NCI-H2107 treated with DMSO at 0.1 percent for 48 hours (cell line): ENCODE data around the gene HLA-DQA1.
"Not testable (repeated sequence)": the region's sequence is repeated elsewhere in the genome, so short reads cannot be mapped to it uniquely, and the experiment has no call there.

ENCODE experiments used
- DNase-seq: peaks from one replicate; lab custom pipeline; 2025; ENCODE audit not compliant: unreplicated experiment; lab: John Stamatoyannopoulos, UW

Gene HLA-DQA1

GRCh38 chr6:32637219-32637880, at the start of gene HLA-DQA1:
TSS of gene HLA-DQA1 (plus strand) at chr6:32637406. CDS start at chr6:32637459, 53 bp downstream.
- DNase-seq, result no peak

- no peak for DNase-seq
These were observed 49.0 kb upstream of the HLA-DQA1 start for GRCh38 chr6:32588156-32588555.

DNA sequence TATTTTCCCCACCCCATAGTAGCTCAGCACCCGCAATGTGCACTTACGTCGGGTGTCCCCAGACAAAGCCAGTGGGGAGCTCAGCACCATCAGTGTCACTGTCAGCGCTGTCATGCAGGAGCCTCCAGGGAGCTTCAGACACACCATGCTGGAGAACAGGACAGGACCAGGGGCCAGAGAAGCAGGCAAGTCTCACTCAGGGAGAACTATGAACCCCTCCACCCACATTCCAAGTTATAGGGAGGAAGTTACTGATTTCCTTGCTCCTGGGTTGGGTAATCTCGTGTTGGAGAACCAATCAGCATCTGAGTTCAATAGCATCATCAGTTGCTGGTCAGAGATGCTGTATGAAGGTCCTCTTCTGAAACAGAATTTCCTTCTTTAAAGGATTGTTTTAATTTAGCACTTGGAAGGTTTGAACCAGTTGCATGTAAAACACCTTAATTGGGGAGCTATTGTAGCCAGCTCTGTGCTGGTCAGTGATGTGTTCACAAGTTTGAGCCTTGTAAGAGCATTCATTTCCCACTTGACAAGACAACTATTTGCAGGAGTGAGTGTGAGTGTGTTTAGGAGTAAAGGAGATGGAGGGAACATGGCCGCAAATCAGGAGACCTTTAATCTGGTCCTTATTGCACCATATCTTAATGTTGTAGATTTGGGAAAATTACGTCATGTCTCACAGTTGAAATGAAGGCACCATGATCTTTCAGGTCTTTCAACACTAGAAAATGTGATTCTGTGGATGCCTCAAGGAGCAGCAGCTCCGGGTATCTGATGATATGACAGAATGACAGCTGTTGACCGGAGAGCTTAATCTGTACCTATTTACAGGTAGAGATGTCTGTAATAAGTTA, 47.4 kb upstream of the HLA-DQA1 start, which contains the start of gene HLA-DRB1:
Gene HLA-DRB1, minus strand, starts transcription at position 253 of the 854 bp plus-strand sequence. Its CDS starts 106 bp downstream, at position 147.
- no peak for DNase-seq

DNA sequence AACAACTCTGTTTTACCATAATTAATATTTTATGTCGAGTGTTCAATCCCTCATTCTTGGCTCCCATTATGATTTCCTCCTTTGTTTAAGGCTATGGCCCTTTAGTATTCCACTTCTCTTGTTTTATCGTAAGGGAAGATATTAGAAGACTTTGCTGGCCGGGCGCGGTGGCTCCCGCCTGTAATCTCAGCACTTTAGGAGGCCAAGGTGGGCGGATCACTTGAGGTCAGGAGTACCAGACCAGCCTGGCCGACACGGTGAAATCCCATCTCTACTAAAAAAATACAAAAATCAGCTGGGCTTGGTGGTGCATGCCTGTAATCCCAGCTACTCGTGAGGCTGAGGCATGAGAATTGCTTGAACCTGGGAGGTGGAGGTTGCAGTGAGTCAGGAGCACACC, 46.5 kb upstream of the HLA-DQA1 start:
- DNase-seq, result not testable (repeated sequence)

- DNase-seq, result no peak
These were observed 40.2 kb upstream of the HLA-DQA1 start for GRCh38 chr6:32597024-32597423.

- DNase-seq, result no peak
These were observed 34.8 kb upstream of the HLA-DQA1 start for GRCh38 chr6:32602383-32602782.

- no peak for DNase-seq
These were observed 34.0 kb upstream of the HLA-DQA1 start for GRCh38 chr6:32603222-32603621.

DNA sequence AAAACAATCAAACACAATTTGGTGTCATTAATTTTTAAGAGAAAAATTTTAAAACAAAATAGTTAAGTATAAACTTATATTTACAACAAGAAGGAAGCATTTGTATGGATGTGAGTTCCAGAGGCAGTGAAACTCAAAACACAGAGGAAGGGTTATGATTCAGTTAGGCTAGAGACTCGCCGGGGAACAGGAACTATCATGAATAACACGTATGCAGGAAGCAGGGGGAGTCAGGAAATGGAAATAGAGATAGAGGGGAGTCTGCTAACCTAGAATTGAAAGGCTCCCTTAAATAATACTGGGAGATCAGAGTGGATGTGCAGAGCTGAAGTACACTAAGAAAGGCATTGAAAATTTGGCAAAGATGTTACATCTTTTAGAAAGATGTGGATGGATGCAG, 33.3 kb upstream of the HLA-DQA1 start:
- DNase-seq, result no peak

- DNase-seq, result no peak
These were observed 32.8 kb upstream of the HLA-DQA1 start for GRCh38 chr6:32604434-32604877.

DNA sequence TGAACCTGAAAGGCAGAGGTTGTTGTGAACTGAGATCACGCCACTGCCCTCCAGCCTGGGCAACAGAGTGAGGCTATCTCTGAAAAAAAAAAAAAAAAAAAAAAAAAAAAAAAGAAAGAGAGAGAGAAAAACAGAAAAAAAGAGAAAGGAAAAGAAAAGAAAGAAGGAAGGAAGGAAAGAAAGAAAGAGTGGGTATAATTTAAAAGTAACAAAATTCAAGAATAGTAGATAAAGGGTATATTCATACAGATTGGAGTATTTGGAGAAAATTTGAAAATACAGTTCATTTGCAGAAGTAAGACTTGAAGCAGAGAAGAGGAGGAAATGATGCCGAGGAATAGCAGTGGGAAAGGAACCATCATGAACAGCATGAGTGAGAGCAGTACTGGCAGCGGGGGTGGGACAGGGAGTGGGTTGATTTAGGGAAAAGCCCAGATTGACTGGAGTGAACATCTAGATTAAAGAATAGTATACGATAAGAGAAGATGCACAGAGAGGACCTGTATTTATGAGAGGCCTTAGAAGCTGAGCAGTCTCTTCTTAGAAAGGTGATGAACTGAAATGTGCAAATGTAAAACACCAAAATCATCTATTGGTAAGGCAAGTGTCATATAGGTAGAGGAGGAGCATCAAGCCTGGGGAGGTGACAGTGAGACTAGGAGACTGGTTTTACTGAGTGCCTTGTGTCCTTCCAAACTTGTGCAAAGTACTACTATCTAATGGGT, 29.8 kb upstream of the HLA-DQA1 start:
- no peak for DNase-seq

DNA sequence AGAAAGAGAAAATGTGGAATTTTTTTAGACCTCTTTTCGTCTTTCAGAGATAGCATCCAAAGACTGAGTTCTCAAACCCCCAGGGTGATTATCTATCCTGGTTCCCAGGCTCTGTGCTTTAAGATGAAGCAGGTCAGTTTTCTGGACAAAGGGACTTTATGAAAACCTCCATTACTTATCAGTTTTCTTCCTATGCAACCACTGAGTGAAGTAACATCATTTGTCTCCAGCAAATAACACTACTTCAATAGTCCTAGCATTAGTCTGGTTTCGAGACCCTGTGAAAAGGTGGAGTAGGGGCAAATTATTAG, 29.3 kb upstream of the HLA-DQA1 start:
- DNase-seq, result no peak

DNA sequence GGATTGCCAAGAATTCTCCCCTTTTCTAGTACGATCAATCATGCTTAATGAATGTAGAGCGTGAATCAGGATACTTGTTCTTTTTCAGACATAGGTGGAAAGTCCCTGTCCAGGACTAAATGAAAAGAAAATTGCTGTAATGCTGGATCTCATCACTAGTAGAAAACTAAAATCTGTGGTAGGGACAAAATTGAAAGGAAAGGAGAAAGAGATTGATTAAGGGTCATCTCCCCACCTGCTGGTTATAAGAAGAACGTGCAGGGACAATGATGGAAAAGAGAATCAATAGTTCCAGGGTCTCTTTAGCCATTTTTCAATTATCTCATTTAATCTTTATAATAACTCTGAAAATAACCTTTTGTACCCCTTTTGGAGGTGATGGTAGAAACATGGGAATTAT, 28.8 kb upstream of the HLA-DQA1 start:
- DNase-seq, result no peak

- no peak for DNase-seq
These were observed 27.8 kb upstream of the HLA-DQA1 start for GRCh38 chr6:32609391-32609730.

GRCh38 chr6:32609731-32610640, 27.2 kb upstream of the HLA-DQA1 start:
- DNase-seq, result no peak

GRCh38 chr6:32610682-32611296, 26.4 kb upstream of the HLA-DQA1 start:
- DNase-seq, result no peak

DNA sequence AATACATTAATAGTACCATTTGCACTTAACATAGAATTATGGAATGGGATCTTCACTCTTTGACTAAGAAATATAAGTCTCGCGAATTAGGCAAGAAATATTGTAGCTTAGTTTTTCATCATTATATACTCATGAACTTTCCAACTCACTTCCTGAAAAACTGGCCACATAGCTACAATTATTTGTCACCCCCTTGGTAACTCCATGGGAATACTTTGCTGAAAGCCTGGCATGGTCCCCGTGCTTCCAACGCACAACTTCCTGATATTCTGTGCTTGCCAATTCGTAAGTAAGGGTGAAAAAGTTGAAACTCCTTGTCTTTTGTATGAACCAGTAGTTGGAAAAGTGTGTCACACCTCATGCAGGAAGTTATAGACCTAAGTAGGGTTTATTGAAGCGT, 23.7 kb upstream of the HLA-DQA1 start:
- DNase-seq, result no peak

DNA sequence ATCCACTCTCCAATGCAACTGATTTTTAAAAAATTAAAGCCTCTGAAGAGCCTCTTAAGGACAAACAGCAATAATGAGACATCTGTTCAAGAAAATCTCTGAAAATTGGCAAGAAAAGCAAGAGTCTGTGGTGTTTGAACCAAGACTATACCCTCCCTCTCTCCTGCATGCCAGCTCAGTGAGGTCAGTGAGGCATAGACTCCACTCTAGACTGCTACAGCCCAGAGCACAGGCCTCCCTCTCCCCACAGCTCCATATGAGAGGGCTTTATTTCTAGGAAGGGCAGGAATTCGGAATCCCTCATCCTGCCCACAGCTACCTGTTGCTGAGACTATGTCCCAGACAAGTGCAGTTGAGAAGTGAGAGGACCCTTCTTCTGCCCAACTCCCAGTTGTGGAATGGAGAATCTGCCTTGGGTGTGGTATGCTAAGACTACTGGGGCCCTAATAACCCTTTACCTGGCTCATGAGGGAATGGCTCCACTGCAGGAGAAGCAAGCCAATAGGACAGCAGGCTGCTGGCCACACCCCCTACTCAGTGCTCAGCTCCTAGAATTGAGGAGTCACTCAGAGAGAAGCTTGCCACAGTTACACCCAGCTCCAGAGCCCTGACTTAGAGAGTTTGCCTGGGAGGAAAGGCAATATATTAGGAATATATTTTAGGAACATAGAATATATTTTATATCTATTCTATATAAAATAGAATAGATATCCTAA, 22.7 kb upstream of the HLA-DQA1 start:
- DNase-seq, result no peak

DNA sequence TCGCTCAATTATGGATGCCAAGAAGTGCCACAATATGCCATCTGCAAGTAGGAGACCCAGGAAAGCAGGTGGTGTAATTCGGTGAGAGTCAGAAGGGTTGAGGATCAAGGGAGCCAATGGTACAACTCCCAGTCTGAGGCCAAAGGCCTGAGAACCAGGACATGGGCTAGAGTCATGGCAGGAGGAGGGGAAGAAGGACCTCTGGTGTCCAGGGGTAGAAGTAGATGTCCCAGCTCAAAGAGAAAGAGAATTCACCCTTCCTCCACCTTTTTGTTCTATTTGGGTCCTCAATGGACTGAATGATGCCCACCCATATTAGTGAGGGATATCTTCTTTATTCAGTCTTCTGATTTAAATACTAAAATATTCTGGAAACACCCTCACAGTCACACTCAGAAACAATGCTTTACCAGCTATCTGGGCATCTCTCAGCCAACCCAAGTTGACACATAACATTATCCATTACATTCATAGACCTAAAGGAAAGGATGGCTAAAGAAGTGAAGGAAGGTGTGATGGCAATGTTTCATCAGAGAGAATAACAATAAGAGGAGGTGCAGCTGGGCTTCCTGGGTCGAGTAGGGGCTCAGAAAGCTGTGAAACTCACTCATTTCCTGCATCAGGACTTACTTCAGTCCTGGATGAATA, 21.2 kb upstream of the HLA-DQA1 start:
- no peak for DNase-seq

DNA sequence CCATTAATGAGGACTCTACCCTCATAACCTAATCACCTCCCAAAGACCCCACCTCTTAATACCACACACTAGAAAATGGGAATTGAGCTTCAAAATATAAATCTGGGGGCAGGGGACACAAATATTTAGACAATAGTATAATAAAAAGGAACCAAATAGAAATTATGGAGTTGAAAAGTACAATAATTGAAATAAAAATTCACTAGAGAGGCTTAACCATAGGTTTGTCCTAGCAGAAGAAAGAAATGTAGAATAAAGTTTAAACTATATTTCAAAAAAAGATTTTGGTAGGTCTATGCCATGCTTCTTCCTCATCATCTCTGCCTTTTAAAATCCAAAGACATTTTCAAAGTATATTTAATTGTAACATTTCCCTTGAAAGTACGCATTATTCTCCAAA, 19.5 kb upstream of the HLA-DQA1 start:
- no peak for DNase-seq
